HepG2 (cell line): ENCODE data around the gene CXorf49. TPM values are rescaled to one million over a fixed set of nuclear protein-coding genes. Genes with fewer than 3 reads are reported as not detected.
"Not testable (repeated sequence)": the region's sequence is repeated elsewhere in the genome, so short reads cannot be mapped to it uniquely, and the experiment has no call there.

ENCODE experiments used
- ATAC-seq: fragments of 200-7000 bp; cut with Tn5 transposase; 3 replicates; pipeline ENCODE4 v1.9.1; 2020; ENCODE audit warnings: mild to moderate bottlenecking, moderate library complexity
- BruUV-seq: library from RNA; stranded (reverse); fragments of 400-500 nt; replicated peaks from 2 replicates; lab custom pipeline; 2021; lab: Mats Ljungman, UMichigan
- CTCF ChIA-PET: fragments of 300-600 bp; formaldehyde crosslinking; extraction: SDS; loops from one replicate; lab custom pipeline; 2021; ENCODE audit warnings: low total read pairs, inconsistent platforms, low intra/inter-chr PET ratio; lab: Yijun Ruan, JAX
- POLR2A ChIA-PET: fragments of 350-600 bp; sonication (Branson Sonifier 250); formaldehyde crosslinking; loops from one replicate; lab custom pipeline; 2020; ENCODE audit warnings: antibody characterized with exemption, inconsistent platforms; lab: Yijun Ruan, JAX
- DNase-seq: peaks from one replicate; pipeline ENCODE4 v3.0.0-alpha.2; 2015; ENCODE audit warnings: low spot score
- FAIRE-seq: peaks from 3 replicates; lab custom pipeline; 2011; peaks lifted over from hg19 to GRCh38; lab: Jason Lieb, UNC
- H2AFZ ChIP-seq: one replicate; pipeline ENCODE4 v1.6.1; 2011; ENCODE audit warnings: low read length, inconsistent platforms
- H3K27ac ChIP-seq: fragments of 300-600 bp; 3 replicates; pipeline ENCODE4 v1.8.0; 2011; ENCODE audit warnings: mixed run types, mild to moderate bottlenecking, mixed read lengths, low read length, inconsistent platforms; ENCODE audit not compliant: insufficient read depth; ENCODE audit errors: extremely low read length
- H3K27me3 ChIP-seq, 2 experiments: fragments of 200-600 bp in 1 of 2; 2 replicates in 1 of 2; 3 replicates in 1 of 2; pipeline versions ENCODE4 v1.6.0 to v1.8.0; 2011; ENCODE audit warnings: low read length in 2 of 2, mild to moderate bottlenecking in 2 of 2, moderate library complexity in 2 of 2, inconsistent platforms in 1 of 2; ENCODE audit not compliant: insufficient read depth in 2 of 2, control insufficient read depth in 1 of 2
- H3K36me3 ChIP-seq, 2 experiments: fragments of 200-600 bp in 1 of 2; replicated peaks in 1 of 2; 2 replicates in 1 of 2; 3 replicates in 1 of 2; pipeline versions ENCODE4 v1.5.1 to v1.8.0; 2011; ENCODE audit warnings: low read length in 2 of 2, inconsistent platforms in 1 of 2; ENCODE audit not compliant: insufficient read depth in 2 of 2, control insufficient read depth in 1 of 2
- H3K4me1 ChIP-seq: 2 replicates; pipeline ENCODE4 v1.5.1; 2012; ENCODE audit warnings: low read length, inconsistent platforms; ENCODE audit not compliant: insufficient read depth
- H3K4me2 ChIP-seq: 2 replicates; pipeline ENCODE4 v1.6.0; 2011; ENCODE audit warnings: low read depth, low read length, inconsistent platforms
- H3K4me3 ChIP-seq, 3 experiments: fragments of 200-600 bp in 1 of 3; sonication (generic), shearing (Covaris generic) in 1 of 3; replicated peaks in 1 of 3; 2 replicates each; pipeline ENCODE4 v1.5.1; 2011 to 2016; ENCODE audit warnings: low read length in 3 of 3, inconsistent platforms in 2 of 3, low read depth in 2 of 3, mild to moderate bottlenecking in 2 of 3, control low read depth in 1 of 3, mixed read lengths in 1 of 3; ENCODE audit not compliant: insufficient read depth in 1 of 3
- H3K79me2 ChIP-seq: one replicate; pipeline ENCODE4 v1.6.1; 2011; ENCODE audit warnings: low read length, inconsistent platforms; ENCODE audit not compliant: insufficient read depth
- H3K9ac ChIP-seq: 2 replicates; pipeline ENCODE4 v1.6.0; 2011; ENCODE audit warnings: mild to moderate bottlenecking, low read depth, low read length, inconsistent platforms; ENCODE audit not compliant: insufficient read depth
- H3K9me3 ChIP-seq: 2 replicates; pipeline ENCODE4 v1.5.1; 2012; ENCODE audit warnings: mild to moderate bottlenecking, low read length
- H4K20me1 ChIP-seq: 2 replicates; pipeline ENCODE4 v1.6.0; 2011; ENCODE audit warnings: inconsistent platforms, mild to moderate bottlenecking, low read length, moderate library complexity; ENCODE audit not compliant: insufficient read depth
- FOXA3 ChIP-seq: IDR thresholded peaks from 2 replicates; pipeline ENCODE4 v1.6.1; 2016; ENCODE audit warnings: missing genetic modification reagents, missing compliant biosample characterization
- NFYB ChIP-seq: sonication (generic); formaldehyde crosslinking; IDR thresholded peaks from 2 replicates; pipeline ENCODE4 v1.4.0; 2020; ENCODE audit warnings: missing genetic modification reagents
- RBFOX2 ChIP-seq: fragments of 200-400 bp; formaldehyde crosslinking; IDR thresholded peaks from 2 replicates; pipeline ENCODE4 v1.6.1; 2017; ENCODE audit warnings: low read depth, mild to moderate bottlenecking, low read length
- SIX4 ChIP-seq: sonication (generic); formaldehyde crosslinking; IDR thresholded peaks from 2 replicates; pipeline ENCODE4 v1.4.0; 2020; ENCODE audit warnings: missing genetic modification reagents
- XBP1 ChIP-seq: sonication (generic); formaldehyde crosslinking; IDR thresholded peaks from 2 replicates; pipeline ENCODE4 v1.5.0; 2020; ENCODE audit warnings: missing genetic modification reagents
- ZNF883 ChIP-seq: sonication (generic); formaldehyde crosslinking; IDR thresholded peaks from 2 replicates; pipeline ENCODE4 v1.5.1; 2020; ENCODE audit warnings: mild to moderate bottlenecking, missing genetic modification reagents; ENCODE audit errors: not compliant biosample characterization
- ZSCAN30 ChIP-seq: sonication (generic); formaldehyde crosslinking; IDR thresholded peaks from 2 replicates; pipeline ENCODE4 v1.5.0; 2020; ENCODE audit warnings: mild to moderate bottlenecking, missing genetic modification reagents
- ZSCAN31 ChIP-seq: sonication (generic); formaldehyde crosslinking; IDR thresholded peaks from 2 replicates; pipeline ENCODE4 v1.5.0; 2020; ENCODE audit warnings: low read depth, mild to moderate bottlenecking, missing genetic modification reagents
- WGBS: methylation state at CpG from one replicate; pipeline ENCODE4 v1.1.6; 2017; ENCODE audit warnings: low lambda C conversion rate; 5-methylcytosine and 5-hydroxymethylcytosine counted together
- in situ Hi-C: cut with HindIII; loops from 2 replicates; pipeline ENCODE4 v1.10.0; 2017; ENCODE audit warnings: low pct_unique_long_range_greater_than_20kb; ENCODE audit not compliant: extremely low pct_ligation_motif_present
- intact Hi-C: fragments of 100-400 bp; cut with micrococcal nuclease; formaldehyde crosslinking; loops from one replicate; pipeline ENCODE4 v1.10.0; 2022; ENCODE audit not compliant: unreplicated experiment
- polyA plus RNA-seq, 8 experiments: library from polyadenylated mRNA; depleted of rRNA in 3 of 8; stranded (reverse) in 7 of 8; unstranded in 1 of 8; fragments of >200 nt; fragmentation: Illumina TruSeq in 4 of 8; extraction: Trizol in 4 of 8; gene quantifications; 2 replicates each; pipeline versions ENCODE4 v1.2.1 to v1.2.3, GENCODE V29; 2011 to 2016; ENCODE audit warnings: low read depth in 4 of 8, missing spikeins in 1 of 8, mixed read lengths in 1 of 8; ENCODE audit not compliant: insufficient read depth in 1 of 8
- total RNA-seq, 5 experiments: library from RNA; depleted of rRNA; stranded (reverse); fragments of >200 nt; fragmentation: Illumina TruSeq; extraction: Trizol; gene quantifications; 2 replicates each; pipeline ENCODE4 v1.2.3, GENCODE V29; 2016; ENCODE audit warnings: low read depth in 1 of 5
- TF ChIP-seq, protein P1 (sequence below), 2 experiments: fragments of 450-650 bp in 1 of 2; sonication (generic) in 1 of 2; formaldehyde crosslinking; IDR thresholded peaks; 2 replicates each; pipeline versions ENCODE4 v1.5.0 to v1.8.0; 2020 to 2022; ENCODE audit warnings: mild to moderate bottlenecking in 1 of 2, missing genetic modification reagents in 1 of 2

The CXorf49 gene
- total and polyA plus RNA-seq, 2 of the 13 experiments (the other 11 are each of a cell fraction or from before 2014, with no cell fraction given), result not detected

DNA sequence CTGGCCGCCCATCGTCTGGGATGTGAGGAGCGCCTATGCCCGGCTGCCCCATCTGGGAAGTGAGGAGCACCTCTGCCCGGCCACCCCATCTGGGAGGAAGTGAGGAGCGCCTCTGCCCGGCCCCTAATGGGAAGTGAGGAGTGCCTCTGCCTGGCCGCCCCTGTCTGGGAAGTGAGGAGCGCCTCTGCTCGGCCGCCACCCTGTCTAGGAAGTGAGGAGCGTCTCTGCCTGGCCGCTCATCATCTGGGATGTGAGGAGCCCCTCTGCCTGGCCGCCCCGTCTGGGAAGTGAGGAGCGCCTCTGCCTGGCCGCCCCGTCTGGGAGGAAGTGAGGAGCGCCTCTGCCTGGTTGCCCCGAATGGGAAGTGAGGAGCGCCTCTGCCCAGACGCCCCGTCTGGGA is 42.4 kb downstream of the CXorf49 start:
- H3K36me3 ChIP-seq, CTCF ChIA-PET, H3K27me3 ChIP-seq, H3K9ac ChIP-seq, H3K9me3 ChIP-seq, ATAC-seq, H3K4me3 ChIP-seq, POLR2A ChIA-PET, H3K4me2 ChIP-seq, H2AFZ ChIP-seq, H3K79me2 ChIP-seq, in situ Hi-C loops, DNase-seq, intact Hi-C loops, H3K4me1 ChIP-seq, H3K27ac ChIP-seq, BruUV-seq, H4K20me1 ChIP-seq, FAIRE-seq: not testable (repeated sequence)
- 60% methylated on average over 1 of the region's 23 CpGs for WGBS

DNA sequence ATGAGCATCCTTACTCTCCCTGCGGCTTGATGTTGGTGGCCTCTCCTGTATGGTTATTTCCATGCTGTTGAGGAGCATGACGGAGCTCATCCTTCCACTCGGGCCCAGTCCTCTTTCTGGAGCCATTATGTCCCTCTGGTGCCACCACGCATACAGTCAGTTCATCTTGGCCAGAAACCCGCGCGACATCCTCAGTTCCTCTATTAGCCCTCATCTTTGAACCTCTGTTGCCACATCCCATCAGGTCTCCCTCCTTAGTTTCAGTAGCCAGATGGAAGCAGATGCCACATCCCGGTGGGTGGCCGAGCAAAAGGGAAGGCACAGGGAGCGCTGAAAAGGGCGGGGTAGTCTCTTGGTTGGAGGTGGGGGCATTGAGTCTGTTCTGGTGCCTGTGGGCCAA is 46.1 kb downstream of the CXorf49 start:
- H3K4me1 ChIP-seq, result no peaks in the 10 kb centered on the region
- peaks cover 0 to 4% of the 10 kb centered on the region in 2 experiments; a peak in 2 of 5 replicates for H3K27me3 ChIP-seq
- 74% methylated on average over 8 of the region's 11 CpGs for WGBS
- no peaks in the 10 kb centered on the region for H4K20me1 ChIP-seq
- intact Hi-C loops (no loop called here), in situ Hi-C loops (no loop called here)
- no peaks in the 10 kb centered on the region for H3K79me2 ChIP-seq
- DNase-seq (no peak), ATAC-seq (no peak), FAIRE-seq (no peak)
- no peak overlapping the region for H2AFZ ChIP-seq
- ChIA-PET CTCF (no interaction called here), POLR2A (no interaction called here)
- no peak overlapping the region for H3K27ac ChIP-seq
- no peak for TF ChIP-seq SIX4 (CRISPR knock-in tag)
- no peak for TF ChIP-seq FOXA3
- no peak for TF ChIP-seq ZSCAN31 (CRISPR knock-in tag)
- no peak for TF ChIP-seq NFYB (CRISPR knock-in tag)
- TF ChIP-seq RBFOX2, result no peak
- TF ChIP-seq ZSCAN30, result no peak
- no peak for TF ChIP-seq ZNF883 (CRISPR knock-in tag)
- no peak for TF ChIP-seq XBP1 (CRISPR knock-in tag)
- TF ChIP-seq, protein P1, sequence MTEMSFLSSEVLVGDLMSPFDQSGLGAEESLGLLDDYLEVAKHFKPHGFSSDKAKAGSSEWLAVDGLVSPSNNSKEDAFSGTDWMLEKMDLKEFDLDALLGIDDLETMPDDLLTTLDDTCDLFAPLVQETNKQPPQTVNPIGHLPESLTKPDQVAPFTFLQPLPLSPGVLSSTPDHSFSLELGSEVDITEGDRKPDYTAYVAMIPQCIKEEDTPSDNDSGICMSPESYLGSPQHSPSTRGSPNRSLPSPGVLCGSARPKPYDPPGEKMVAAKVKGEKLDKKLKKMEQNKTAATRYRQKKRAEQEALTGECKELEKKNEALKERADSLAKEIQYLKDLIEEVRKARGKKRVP (CRISPR knock-in tag; IDR thresholded peaks at IDR 0.05), result no peak
- no peak overlapping the region for H3K4me3 ChIP-seq
- no peaks in the 10 kb centered on the region for H3K9me3 ChIP-seq
- H3K36me3 ChIP-seq, result no peaks in the 10 kb centered on the region
- H3K4me2 ChIP-seq, result no peak overlapping the region
- H3K9ac ChIP-seq, result no peak overlapping the region
- BruUV-seq, result no TSS peak
